CMK (cell line): ENCODE data around the gene MBOAT2.

Experiments
- DNase-seq: peaks from one replicate; pipeline ENCODE4 v3.0.0-alpha.2; 2010; ENCODE audit warnings: low read depth

The MBOAT2 gene

DNA sequence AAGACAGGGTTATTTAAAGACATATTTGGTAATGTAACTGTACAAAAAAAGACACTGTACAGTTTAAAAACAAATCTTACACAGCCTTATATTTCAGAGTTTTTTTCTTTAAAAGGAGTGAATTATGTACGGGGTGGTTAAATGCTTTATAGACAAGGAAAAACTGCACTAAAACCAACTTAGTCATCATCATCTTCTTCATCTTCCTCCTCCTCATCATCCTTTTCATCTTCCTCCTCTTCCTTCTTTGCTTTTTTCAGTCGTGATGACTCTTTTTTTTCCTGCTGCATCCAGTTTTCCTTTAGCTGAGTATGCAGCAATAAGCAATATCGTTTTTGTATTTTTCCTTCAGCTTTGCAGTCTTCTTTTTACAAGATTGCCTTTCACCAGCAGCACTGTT is 14.6 kb upstream of the MBOAT2 start:
- DNase-seq: no peak

DNA sequence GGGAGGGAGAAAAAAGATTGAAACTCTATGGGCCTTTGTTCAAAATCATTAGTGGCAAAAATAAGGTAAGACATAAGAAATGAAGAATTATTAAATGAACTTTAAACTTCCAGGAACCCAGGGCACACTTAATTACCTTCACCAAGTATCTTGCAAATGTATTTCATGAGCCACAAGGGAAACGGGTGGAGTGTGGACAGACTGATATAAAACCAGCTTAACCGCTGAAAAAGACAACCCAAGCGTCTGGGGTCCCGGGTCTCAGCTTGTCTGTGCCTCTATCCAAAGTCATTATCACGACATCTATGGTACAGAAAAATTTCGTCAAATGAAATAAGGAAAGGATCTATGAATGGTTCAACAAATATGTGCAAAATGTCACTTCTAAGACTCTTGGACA is 13.9 kb upstream of the MBOAT2 start:
- DNase-seq: no peak

DNA sequence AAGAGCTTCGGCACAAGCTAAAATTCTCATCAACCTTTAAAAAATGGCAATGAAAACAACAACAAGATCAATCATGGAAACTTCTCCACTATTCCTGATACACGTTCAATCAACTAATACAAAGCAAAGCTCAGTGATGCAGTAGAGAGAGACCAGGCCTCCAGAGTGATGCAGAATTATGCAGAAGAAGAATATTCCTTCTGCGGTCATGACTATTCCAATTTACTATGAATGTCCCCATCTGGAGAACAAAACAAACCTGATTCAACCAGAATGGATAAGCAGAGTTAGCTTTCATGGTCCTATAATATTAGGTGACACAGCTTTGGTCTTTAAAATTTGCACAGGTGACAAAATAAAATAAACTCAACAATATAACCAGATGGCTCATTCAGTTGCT is 12.5 kb upstream of the MBOAT2 start:
- DNase-seq: no peak

DNA sequence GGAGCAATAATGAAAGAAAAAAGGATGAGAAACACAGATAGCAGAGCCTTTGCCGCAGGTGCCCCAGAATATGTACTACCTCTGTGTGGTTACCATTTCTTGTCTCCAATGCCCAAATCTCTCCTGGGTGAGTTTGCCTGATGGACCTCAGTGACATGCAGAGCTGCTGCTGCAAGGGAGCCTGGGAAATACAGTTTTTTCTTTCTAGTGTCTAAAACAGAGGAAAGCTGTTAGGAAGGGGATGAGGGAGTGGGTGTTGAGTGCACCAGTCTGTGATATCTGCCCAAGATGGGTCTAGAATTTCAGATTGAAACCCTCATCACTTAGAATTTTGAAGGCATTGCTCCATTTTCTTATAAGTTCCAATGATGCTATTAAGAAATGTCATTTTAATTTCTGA is 9.9 kb upstream of the MBOAT2 start:
- DNase-seq: no peak

DNA sequence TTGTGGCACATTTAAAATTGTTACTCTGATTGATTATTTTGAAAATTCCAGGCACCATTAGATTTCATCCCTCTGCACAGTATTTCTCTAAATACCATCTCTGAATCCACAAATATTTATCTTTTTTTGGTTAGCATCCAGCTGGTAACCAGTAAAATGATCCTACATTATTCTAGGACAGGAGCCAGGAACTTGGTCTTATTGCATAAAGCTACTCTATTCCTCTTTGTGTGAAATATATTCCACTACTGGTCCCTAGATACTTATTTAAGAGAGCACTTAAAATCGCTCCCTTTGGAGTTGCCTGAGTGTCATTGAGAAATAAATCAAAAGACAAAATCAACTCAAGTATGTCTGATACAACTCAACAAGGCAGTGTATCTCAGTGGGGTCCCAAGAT is 7.4 kb upstream of the MBOAT2 start:
- DNase-seq: no peak

DNA sequence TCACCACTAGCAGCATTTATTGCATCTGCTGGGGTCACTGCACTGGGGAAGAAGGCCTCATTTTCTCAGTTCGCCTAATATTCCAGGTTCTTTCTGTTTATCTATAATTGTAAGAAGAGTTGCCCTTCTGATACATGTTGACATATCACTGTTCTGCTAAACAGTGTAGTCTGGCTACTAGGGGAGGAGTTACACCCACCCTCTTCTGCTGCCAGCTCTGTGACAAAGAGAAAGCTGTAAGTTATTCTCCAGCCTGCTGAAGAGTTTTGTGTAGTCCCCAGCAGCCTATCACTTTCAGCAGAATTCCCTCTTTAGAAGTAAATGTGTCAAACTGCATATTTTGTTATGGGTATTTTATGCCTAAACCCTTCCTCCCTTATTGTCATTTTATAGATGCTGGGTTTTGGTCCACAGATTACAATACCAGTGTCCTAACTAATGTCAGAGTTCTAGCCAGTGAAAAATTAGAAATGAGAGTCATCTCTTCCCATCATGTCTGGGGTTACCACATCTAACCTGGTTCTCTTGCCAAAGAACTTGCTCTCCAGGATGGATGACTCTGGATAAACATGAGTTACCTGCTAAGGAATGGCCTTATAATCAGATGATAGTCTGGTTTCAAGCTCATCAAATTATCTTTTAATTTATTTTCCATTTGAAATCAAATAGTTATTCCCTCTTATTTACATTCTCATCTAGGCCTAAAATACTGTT is 5.6 kb upstream of the MBOAT2 start:
- DNase-seq: no peak

DNA sequence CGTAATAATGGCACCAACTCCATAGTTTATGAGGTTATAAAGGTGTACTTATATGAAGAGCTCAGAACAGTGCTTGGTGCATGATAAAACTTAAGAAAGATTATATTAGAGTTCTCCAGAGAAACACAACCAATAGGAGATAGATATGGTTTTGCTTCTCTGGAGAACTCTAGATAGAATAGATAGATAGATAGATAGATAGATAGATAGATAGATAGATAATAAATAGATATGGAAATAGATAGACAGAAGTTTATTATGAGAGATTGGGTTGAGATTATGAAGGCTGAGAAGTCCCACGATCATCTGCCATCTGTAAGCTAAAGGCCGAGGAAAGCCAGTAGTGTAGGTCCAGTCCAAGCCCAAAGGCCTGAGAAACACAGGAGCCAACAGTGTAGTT is 2.9 kb upstream of the MBOAT2 start:
- DNase-seq: no peak

DNA sequence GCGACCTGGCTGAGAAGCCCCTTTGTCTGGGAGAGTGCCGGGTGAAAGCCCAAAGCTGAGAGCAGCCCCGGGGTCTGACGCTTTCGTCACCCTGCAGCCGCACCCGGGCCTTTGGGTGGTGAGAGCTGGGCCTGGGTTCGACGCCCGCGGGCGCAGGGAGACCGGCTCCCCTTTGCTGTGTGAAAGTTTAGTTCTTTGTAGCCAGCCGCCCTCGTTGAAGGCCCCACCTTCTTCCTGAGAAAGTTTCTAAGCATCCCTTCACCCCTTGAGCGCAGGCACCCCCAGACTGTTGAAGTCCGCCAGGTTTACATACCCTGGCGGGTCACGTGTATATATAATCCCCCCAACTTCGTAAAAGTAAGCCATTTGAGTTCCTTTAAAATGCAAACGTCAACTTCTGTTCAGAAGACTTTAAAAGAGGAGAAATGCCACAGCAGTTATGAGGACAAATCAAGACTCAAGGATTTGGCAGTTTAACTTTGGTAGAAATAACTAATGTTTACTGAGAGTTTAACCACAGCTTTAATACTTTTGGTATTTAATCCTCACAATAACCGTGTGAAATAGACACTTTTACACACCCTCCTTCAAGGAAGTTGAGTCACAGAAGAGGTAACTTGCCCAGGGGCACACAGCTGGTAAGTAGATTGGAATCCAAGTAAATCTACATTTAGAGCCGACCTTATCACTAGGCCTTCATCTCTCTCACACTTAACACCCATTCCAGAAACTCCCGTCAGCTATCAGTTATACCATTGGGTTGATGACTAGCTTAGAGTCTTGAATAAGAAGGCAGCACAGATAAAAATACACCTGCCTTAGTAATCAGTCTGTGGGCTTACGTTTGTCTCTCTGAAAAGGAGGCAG is 1.1 kb upstream of the MBOAT2 start:
- DNase-seq: no peak

DNA sequence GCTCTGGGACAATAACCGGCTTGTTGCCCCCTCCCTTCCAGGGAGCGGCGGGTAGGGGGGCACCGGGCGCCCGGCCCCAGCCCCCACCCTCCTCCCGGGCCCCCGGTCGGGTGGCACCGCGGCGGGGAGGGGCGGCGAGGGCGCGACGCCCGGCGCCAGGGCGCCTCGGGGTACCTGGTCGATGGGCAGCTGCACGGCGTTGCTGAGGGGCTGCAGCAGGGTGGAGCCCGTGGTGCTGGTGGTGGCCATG is 193 bp downstream of the MBOAT2 start:
- no peak for DNase-seq

DNA sequence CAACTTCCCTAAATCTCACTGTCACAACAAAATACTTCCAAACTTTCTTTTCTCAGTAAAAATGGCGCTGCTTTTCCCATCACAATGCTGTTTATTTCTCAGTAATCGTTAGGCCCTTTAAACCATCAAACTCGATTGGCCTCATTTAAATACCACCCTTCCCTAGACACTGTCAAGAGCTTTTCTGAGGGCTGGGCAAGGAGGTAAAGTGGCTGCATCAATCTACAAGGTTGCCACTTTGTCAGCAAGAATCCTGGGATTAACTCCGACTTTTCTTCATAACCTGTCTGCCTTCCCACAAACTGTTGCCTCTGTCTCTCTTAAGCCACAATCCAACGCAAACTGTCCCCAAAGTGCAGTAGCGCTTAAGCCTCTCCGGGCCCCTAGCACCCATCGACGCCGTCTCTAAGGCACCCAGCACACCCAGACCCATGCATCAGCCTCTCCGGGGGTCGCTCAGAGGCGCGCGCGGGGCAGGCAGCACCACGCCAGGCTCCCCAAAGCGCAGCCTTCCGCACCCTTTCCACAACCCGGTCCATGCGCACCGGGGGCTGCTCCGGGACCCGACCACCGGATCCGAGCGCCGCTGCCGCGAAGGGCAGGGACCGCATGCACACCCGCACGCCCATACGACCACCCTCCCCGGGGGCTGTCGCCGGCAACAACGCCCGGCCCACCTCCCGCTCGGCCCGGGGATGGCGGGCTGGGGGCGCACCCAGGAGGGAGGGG is 683 bp downstream of the MBOAT2 start:
- no peak for DNase-seq

DNA sequence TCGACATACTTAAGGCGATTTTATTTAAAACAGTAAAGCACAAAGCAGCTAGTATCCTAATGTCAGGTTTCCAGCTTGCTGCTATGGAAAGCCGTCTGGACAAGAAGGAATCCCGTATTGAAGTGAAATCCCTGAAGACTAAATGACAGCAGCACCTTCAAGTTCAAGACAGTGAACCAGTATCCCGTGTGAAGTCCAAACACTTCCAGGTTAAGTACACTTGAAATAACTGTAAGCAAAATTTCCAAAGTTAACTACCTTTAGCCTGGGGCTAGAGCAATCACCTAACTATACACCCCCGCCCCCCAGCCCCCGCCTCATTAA is 1.2 kb downstream of the MBOAT2 start:
- no peak for DNase-seq

DNA sequence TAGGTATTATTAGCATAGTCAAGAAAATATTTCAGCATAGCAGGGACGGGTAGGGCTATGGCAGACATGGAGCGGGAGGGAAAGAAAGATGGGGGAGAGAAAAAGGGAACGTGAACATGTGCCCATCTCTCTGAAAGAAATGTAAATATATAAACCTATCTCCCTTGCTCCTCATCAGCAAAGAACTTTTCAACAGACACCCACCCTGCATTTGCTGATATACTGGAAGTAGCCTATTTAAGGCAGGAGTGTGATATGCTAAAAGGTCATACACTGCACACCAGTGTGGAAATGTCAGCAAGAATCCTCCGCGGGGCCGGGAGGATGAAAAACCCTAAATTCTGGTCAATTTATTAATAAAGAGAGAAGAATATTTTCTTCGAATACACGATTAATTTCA is 1.7 kb downstream of the MBOAT2 start:
- DNase-seq: no peak

DNA sequence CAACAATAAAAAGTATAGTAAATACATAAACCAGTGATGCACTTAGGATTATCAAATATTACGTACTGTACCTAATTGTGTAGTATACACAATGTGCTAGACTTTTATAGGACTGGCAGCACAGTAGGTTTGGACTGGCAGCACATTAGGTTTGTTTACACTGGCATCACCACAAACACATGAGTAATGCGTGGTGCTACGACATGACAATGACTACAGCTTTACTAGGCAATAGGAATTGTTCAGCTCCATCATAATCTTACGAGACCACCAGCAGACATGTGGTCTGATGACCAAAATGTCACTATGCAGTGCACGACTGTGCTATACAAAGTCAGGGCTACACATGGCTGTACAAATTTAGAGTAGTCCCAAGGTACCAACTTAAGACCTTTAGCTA is 2.3 kb downstream of the MBOAT2 start:
- DNase-seq: no peak

DNA sequence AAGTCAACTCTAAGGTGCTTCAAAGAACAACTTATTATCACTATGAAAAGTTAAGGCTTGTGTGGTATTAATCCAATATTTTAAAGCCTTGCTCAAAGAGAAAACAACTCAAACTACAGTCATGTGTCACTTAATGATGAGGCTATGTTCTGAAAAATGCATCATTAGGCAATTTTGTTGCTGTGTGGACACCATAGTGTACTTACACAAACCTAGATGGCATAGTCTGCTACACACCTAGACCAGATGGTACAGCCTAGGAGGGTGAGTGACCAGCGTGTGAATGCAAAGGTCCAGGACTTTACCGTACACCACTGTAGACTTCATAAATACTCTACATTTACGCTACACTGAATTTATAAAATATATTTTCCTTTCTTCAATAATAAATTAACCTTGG is 3.0 kb downstream of the MBOAT2 start:
- no peak for DNase-seq

DNA sequence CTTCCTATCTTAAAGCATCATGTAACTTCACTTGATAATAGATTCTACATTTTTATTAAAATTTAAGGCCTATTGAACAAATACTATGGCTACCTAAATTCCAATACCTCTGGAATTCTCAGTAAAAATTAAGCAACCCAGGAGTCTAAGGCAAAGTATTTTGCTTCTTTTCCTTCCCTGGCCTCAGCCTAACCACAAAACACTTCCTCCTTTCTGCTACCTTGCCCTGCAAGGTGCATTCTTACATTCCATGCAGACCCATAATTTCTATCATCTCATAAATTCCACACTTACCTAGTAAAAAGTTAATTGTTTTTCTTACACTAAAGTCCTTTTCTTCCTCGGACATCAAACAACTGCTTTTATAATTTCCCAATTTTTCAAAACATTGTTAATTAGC is 3.7 kb downstream of the MBOAT2 start:
- DNase-seq: no peak

DNA sequence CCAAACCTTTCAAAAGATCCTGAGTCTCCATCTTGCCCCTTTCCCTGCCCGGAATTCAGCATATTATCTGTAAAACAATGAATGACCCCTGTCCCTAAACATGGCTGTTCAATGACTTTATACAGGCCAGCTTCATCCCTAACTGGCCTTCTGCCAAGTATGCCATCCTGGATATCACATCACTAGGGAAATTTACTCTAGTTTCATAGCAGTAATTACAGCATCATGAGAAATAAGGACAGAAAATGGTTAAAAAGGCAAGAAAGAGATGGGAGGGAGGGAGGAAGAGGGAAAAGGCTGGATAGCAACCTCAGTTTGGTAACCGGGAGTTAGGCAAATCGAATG is 4.4 kb downstream of the MBOAT2 start:
- DNase-seq: no peak

DNA sequence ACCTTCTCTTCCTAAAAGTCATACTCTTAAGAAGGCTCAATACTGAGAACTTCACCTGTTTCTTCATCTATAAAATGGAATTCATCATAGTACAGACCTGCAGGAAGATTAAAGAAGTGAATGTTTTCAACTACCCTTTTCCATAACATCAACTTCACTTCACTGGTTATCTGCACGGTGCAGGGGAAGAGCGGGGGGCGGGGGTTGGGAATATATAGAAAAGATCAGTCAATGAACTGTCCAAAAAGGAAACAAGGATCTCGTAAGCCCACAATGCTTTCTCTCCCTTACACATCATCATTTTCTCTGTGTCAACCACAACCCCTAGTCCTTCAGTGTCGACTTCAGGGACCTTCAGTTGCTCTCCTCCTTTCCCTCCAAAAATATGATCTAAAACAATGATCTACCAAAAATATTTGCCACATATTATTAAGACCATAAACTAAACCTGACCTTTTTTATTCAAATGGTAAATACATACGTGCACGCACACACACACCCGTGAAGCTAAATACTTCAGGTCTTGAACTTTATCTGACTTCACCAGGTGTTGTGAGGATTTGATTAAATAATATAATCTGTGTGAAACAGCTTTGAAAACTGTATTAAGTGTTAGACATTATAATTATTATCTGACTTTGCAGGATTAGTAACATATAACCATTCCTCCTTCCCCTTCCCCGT is 4.9 kb downstream of the MBOAT2 start:
- no peak for DNase-seq

DNA sequence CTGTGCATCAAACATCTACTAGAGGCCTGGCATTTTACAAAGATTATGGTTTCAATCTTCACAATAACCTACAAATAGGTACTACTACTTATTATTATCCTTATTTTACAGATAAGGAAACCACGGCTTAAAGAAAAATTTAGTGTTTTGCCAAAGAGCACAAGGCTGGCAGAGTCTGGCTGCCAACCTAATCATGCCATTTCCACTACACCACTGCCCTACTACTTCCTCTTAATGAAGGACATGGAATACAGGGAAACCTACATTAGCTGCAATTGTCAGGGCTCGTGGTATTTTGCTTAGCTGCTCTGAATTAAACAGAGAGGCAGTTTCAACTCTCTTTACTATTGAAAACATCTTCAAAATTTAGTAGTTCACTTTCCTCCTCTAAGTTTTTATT is 5.9 kb downstream of the MBOAT2 start:
- DNase-seq: no peak

DNA sequence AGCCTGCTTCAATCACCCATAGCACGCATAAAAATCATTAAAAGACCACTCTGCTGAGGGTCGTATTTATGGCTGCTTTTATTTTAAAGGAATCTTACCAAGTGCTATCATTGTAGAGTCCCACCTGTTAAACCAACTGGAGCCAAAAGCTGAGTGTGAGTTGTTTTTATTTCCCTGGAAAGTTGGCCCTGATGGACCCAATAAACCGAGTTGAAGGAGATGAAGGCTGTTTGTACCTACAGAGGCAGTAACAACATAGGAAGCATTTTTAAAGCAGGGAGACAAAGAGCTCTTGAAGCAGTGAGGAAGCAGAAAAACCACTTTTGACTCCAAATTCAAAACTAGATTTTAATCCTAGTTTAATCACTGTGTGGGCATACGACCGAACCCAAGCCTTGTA is 6.4 kb downstream of the MBOAT2 start:
- no peak for DNase-seq

DNA sequence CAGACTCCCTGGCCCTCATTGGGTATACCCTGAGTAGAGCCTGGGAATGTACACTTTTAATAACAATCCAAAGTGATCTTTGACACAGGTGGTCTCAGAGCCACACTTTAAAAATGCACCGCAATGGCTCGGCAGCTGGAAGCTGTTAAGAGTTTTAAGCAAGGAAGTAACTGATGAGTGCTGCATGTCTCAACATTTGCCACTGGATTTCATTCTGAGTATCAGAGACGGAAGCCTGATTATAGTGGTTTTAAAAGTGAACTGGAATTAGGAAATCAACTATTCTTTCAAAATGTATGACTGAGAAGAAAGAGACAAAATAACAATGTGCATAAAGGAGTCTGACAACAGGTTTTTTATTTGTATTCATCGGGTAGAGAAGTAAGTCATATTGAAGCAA is 7.5 kb downstream of the MBOAT2 start:
- DNase-seq: no peak

DNA sequence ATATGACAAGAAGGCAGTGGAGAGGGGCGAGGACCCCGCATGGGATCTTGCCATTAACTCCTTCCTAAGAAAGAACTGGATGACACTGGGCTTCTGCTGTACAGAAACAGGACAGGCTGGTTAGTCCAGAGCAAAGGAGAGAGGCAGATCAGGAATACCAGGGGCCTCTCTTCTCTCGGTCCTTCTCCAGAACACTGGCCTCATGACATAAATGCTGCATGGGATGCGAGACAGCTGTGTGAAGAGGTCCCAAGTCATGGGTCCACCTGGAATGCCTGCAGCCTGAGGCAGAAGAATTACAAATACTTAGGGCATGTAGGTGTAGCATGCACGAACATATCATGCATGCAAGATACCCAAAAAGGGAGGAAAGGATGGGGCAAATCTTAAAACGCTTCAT is 9.1 kb downstream of the MBOAT2 start:
- no peak for DNase-seq

DNA sequence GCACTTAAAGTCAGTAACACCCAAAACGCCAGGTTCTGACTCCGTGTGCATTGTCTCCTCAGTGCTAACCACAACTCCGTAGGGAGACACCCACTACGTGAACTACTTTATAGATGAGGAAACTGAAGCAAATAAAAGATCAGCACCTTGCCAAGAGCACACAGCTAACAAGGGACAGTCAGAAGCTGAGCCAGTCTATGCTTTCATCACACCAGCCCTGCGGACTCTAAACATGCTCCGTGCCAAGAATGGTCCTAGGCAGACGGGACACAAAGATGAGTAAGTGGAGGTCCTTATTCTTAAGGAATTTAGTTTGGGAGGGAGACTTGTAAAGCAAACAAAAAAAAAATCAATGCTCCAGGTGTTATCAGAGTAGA is 9.6 kb downstream of the MBOAT2 start:
- no peak for DNase-seq

DNA sequence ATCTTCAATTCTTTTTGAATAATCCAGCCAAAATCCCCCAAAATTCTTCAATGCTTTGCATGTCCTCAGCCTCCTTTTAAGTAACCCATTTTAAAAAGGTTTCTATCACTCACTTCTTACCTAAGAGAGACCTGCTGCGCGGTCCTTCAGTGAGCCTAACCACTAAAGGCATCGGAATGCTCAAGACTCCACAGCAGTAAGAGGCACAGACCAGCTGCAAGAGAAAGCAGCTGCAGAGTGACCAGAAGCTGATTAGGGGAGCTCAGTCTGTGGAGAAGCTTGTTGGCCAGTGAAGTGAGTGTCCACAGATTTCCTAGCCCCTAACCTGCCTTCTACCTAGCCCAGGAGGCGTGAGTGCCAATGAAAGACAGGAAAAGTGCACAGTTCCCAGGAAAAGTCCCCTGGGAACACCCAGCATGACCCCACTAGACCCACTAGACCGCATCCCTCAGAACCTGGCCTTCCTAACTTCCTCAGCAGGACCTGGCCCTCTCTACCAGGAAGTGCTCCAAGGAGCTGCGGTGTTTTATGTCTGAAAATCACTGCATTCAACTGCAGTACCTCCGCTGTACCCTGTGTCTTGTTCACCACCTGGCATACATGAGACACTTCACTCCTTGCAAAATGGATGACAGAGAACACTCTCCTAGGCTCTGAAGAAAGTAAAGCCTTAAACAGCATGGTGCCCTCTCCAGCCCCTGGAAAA is 10.1 kb downstream of the MBOAT2 start:
- DNase-seq: no peak
